ENCODE results near the gene DCDC1. TPM values are rescaled to one million over a fixed set of nuclear protein-coding genes. Genes with fewer than 3 reads are reported as not detected.

Gene DCDC1
- total and polyA plus RNA-seq, 9 donors: 0.16 to 18.4 (median 1.5) TPM

DNA sequence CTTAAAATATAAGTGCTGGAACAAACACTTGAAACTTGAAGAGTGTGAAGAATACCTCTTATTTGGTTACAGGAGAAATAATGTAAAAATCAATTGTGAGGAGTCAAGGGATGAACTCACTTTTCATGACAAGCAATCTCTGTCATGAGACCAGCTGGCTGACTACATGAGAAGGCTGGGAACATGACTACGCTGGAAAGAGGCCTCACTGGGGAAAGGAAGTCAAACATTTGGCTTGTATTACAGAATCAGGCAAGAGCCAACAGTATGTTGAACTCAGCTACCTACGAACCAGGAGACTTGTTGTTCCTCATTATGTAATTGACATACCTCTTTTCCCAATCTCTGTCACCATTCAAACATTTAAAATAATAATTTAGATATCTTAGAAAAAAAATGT is 14.4 kb downstream of the DCDC1 start:
- Histone ChIP-seq H3K36me3 (no peaks in the 10 kb centered on the region), H3K9me3 (no peaks in the 10 kb centered on the region), H3K4me3 (no peak overlapping the region), H3K27me3 (no peaks in the 10 kb centered on the region), H3K27ac (no peak overlapping the region), H3K4me1 (ENCODE audit: insufficient read depth) (no peaks in the 10 kb centered on the region)
- no peak for DNase-seq
- no peak for TF ChIP-seq EP300 (IDR thresholded peaks at IDR 0.05)
- no peak for TF ChIP-seq POLR2A (IDR thresholded peaks at IDR 0.05)
- TF ChIP-seq, protein P1, sequence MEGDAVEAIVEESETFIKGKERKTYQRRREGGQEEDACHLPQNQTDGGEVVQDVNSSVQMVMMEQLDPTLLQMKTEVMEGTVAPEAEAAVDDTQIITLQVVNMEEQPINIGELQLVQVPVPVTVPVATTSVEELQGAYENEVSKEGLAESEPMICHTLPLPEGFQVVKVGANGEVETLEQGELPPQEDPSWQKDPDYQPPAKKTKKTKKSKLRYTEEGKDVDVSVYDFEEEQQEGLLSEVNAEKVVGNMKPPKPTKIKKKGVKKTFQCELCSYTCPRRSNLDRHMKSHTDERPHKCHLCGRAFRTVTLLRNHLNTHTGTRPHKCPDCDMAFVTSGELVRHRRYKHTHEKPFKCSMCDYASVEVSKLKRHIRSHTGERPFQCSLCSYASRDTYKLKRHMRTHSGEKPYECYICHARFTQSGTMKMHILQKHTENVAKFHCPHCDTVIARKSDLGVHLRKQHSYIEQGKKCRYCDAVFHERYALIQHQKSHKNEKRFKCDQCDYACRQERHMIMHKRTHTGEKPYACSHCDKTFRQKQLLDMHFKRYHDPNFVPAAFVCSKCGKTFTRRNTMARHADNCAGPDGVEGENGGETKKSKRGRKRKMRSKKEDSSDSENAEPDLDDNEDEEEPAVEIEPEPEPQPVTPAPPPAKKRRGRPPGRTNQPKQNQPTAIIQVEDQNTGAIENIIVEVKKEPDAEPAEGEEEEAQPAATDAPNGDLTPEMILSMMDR (IDR thresholded peaks at IDR 0.05): no peak
- intact Hi-C loops (cut with DNase I): no loop called here
- 55 to 65% (median 58%) methylated on average over 2 of the region's 2 CpGs for WGBS, 3 donors

- intact Hi-C loops (cut with DNase I): no loop called here
- Histone ChIP-seq H3K4me1 (ENCODE audit: insufficient read depth) (no peaks in the 10 kb centered on the region), H3K4me3 (no peak overlapping the region), H3K27ac (no peak overlapping the region), H3K27me3 (no peaks in the 10 kb centered on the region), H3K36me3 (no peaks in the 10 kb centered on the region), H3K9me3 (no peaks in the 10 kb centered on the region)
- DNase-seq: no peak
- TF ChIP-seq, protein P1 (IDR thresholded peaks at IDR 0.05): no peak
- TF ChIP-seq POLR2A (IDR thresholded peaks at IDR 0.05): no peak
- TF ChIP-seq EP300 (IDR thresholded peaks at IDR 0.05): no peak
These were observed 18.4 kb downstream of the DCDC1 start for GRCh38 chr11:31351168-31351567.

- TF ChIP-seq POLR2A (IDR thresholded peaks at IDR 0.05) (no peak), EP300 (IDR thresholded peaks at IDR 0.05) (no peak)
- TF ChIP-seq, protein P1 (IDR thresholded peaks at IDR 0.05): no peak
- 90 to 92% (median 91%) methylated on average over 5 of the region's 5 CpGs for WGBS, 3 donors
- Histone ChIP-seq H3K4me1 (ENCODE audit: insufficient read depth) (no peaks in the 10 kb centered on the region), H3K4me3 (no peak overlapping the region), H3K36me3 (no peaks in the 10 kb centered on the region), H3K27me3 (no peaks in the 10 kb centered on the region), H3K27ac (no peak overlapping the region), H3K9me3 (peaks cover 0 to 3% of the 10 kb centered on the region in 2 donors)
- intact Hi-C loops (cut with DNase I): no loop called here
- DNase-seq: no peak
These were observed 28.5 kb downstream of the DCDC1 start for GRCh38 chr11:31340903-31341572.

GRCh38 chr11:31337806-31338205 is 31.7 kb downstream of the DCDC1 start:
- Histone ChIP-seq H3K4me3 (no peak overlapping the region), H3K27me3 (no peaks in the 10 kb centered on the region), H3K36me3 (no peaks in the 10 kb centered on the region), H3K9me3 (peaks cover 0 to 3% of the 10 kb centered on the region in 2 donors), H3K4me1 (ENCODE audit: insufficient read depth) (no peaks in the 10 kb centered on the region), H3K27ac (no peak overlapping the region)
- TF ChIP-seq POLR2A (IDR thresholded peaks at IDR 0.05): no peak
- TF ChIP-seq, protein P1 (IDR thresholded peaks at IDR 0.05): no peak
- no peak for TF ChIP-seq EP300 (IDR thresholded peaks at IDR 0.05)
- DNase-seq: no peak
- intact Hi-C loops (cut with DNase I): no loop called here
- WGBS, 3 donors: 63 to 80% (median 68%) methylated on average over 2 of the region's 2 CpGs
